GM12878 (cell line): ENCODE data around the gene DDX4. TPM values are rescaled to one million over a fixed set of nuclear protein-coding genes. Genes with fewer than 3 reads are reported as not detected.

ENCODE experiments used
- ATAC-seq: fragments of 200-7000 bp; cut with Tn5 transposase; 3 replicates; pipeline ENCODE4 v1.9.1; 2020; ENCODE audit warnings: mild to moderate bottlenecking, moderate library complexity
- BruUV-seq: library from RNA; stranded (reverse); fragments of 400-500 nt; replicated peaks from 2 replicates; lab custom pipeline; 2021; lab: Mats Ljungman, UMichigan
- CTCF ChIA-PET: fragments of 300-600 bp; sonication (Branson Sonifier 250); formaldehyde crosslinking; extraction: SDS; loops from one replicate; lab custom pipeline; 2021; ENCODE audit warnings: inconsistent platforms; lab: Yijun Ruan, JAX
- POLR2A ChIA-PET: fragments of 350-600 bp; formaldehyde crosslinking; extraction: SDS; loops from one replicate; lab custom pipeline; 2021; ENCODE audit warnings: inconsistent platforms; lab: Charles Lee
- RAD21 ChIA-PET: fragments of 300-600 bp; sonication (Branson Sonifier 250); formaldehyde crosslinking; loops from one replicate; lab custom pipeline; 2023; ENCODE audit warnings: antibody characterized with exemption; ENCODE audit not compliant: unreplicated experiment; lab: Charles Lee
- SMC1A ChIA-PET: fragments of 300-600 bp; sonication (Branson Sonifier 250); formaldehyde crosslinking; loops from one replicate; lab custom pipeline; 2023; ENCODE audit not compliant: unreplicated experiment, uncharacterized antibody; lab: Charles Lee
- DNase-seq: peaks from one replicate; pipeline ENCODE4 v3.0.0-alpha.2; 2011; ENCODE audit warnings: low read depth, low spot score
- FAIRE-seq: peaks from 3 replicates; lab custom pipeline; 2011; peaks lifted over from hg19 to GRCh38; lab: Jason Lieb, UNC
- H2AFZ ChIP-seq: 2 replicates; pipeline ENCODE4 v1.6.0; 2011; ENCODE audit warnings: low read depth, low read length, control low read depth; ENCODE audit not compliant: control insufficient read depth
- H3K27ac ChIP-seq: 2 replicates; pipeline ENCODE4 v1.5.1; 2011; ENCODE audit warnings: control low read depth; ENCODE audit not compliant: control insufficient read depth, insufficient read depth
- H3K27me3 ChIP-seq, 2 experiments: replicated peaks in 1 of 2; 2 replicates each; pipeline versions ENCODE4 v1.6.0 to v1.6.1; 2011; ENCODE audit warnings: low read length in 1 of 2; ENCODE audit not compliant: control insufficient read depth in 2 of 2, insufficient read depth in 2 of 2
- H3K36me3 ChIP-seq, 2 experiments: 2 replicates each; pipeline ENCODE4 v1.5.1; 2011; ENCODE audit warnings: low read length in 1 of 2; ENCODE audit not compliant: control insufficient read depth in 2 of 2, insufficient read depth in 2 of 2
- H3K4me1 ChIP-seq: 2 replicates; pipeline ENCODE4 v1.6.1; 2011; ENCODE audit warnings: mild to moderate bottlenecking, low read length, moderate library complexity, mixed read lengths; ENCODE audit not compliant: control insufficient read depth, insufficient read depth
- H3K4me2 ChIP-seq: 2 replicates; pipeline ENCODE4 v1.6.0; 2011; ENCODE audit warnings: control low read depth; ENCODE audit not compliant: control insufficient read depth, insufficient read depth
- H3K4me3 ChIP-seq: fragments of 200-600 bp; sonication (generic); 2 replicates; pipeline ENCODE4 v1.5.1; 2016
- H3K79me2 ChIP-seq: 2 replicates; pipeline ENCODE4 v1.6.0; 2011; ENCODE audit warnings: low read length; ENCODE audit not compliant: control insufficient read depth, insufficient read depth
- H3K9ac ChIP-seq: 2 replicates; pipeline ENCODE4 v1.8.0; 2011; ENCODE audit warnings: low read length, control low read depth, mixed read lengths; ENCODE audit not compliant: control insufficient read depth, insufficient read depth
- H3K9me3 ChIP-seq: replicated peaks from 3 replicates; pipeline ENCODE4 v1.5.1; 2011; ENCODE audit warnings: mild to moderate bottlenecking, low read length; ENCODE audit not compliant: control insufficient read depth, insufficient read depth
- H4K20me1 ChIP-seq: 2 replicates; pipeline ENCODE4 v1.6.0; 2011; ENCODE audit not compliant: control insufficient read depth, insufficient read depth
- CHD1 ChIP-seq: IDR thresholded peaks from 2 replicates; pipeline ENCODE4 v1.6.1; 2012; ENCODE audit warnings: low read depth, low read length, improper control_type of control experiment
- CHD2 ChIP-seq: IDR thresholded peaks from 2 replicates; pipeline ENCODE4 v1.6.1; 2011; ENCODE audit warnings: low read depth, low read length, improper control_type of control experiment, borderline replicate concordance
- DPF2 ChIP-seq: fragments of 450-650 bp; IDR thresholded peaks from 2 replicates; pipeline ENCODE4 v1.6.1; 2017; ENCODE audit warnings: mild to moderate bottlenecking
- FOXK2 ChIP-seq: fragments of 450-650 bp; IDR thresholded peaks from 2 replicates; pipeline ENCODE4 v1.6.1; 2017; ENCODE audit warnings: mild to moderate bottlenecking, moderate library complexity
- FOXM1 ChIP-seq: IDR thresholded peaks from 2 replicates; pipeline ENCODE4 v1.6.1; 2012; ENCODE audit warnings: low read depth, mild to moderate bottlenecking, inconsistent platforms, low read length, moderate library complexity
- IKZF1 ChIP-seq: fragments of 450-650 bp; conservative IDR thresholded peaks from 2 replicates; pipeline ENCODE4 v1.6.1; 2017; ENCODE audit warnings: antibody characterized with exemption, mild to moderate bottlenecking
- IKZF2 ChIP-seq, 2 experiments: fragments of 450-650 bp; IDR thresholded peaks; 2 replicates each; pipeline ENCODE4 v1.6.1; 2017; ENCODE audit warnings: mild to moderate bottlenecking in 2 of 2, moderate library complexity in 2 of 2
- MEF2B ChIP-seq: fragments of 450-650 bp; IDR thresholded peaks from 2 replicates; pipeline ENCODE4 v1.6.1; 2018; ENCODE audit warnings: mild to moderate bottlenecking, moderate library complexity; ENCODE audit not compliant: partially characterized antibody, poor library complexity, severe bottlenecking
- POU2F2 ChIP-seq: IDR thresholded peaks from 3 replicates; pipeline ENCODE4 v1.6.1; 2011; ENCODE audit warnings: low read depth, mild to moderate bottlenecking, low read length, borderline replicate concordance
- RB1 ChIP-seq: fragments of 450-650 bp; formaldehyde crosslinking; IDR thresholded peaks from 2 replicates; pipeline ENCODE4 v1.6.1; 2017; ENCODE audit warnings: mild to moderate bottlenecking, borderline replicate concordance
- SPI1 ChIP-seq: IDR thresholded peaks from 2 replicates; pipeline ENCODE4 v1.6.1; 2011; ENCODE audit warnings: low read depth, mild to moderate bottlenecking, low read length, moderate library complexity, borderline replicate concordance; ENCODE audit not compliant: insufficient read depth
- SRF ChIP-seq, 2 experiments: IDR thresholded peaks; 2 replicates each; pipeline ENCODE4 v1.6.1; 2011; ENCODE audit warnings: low read depth in 2 of 2, low read length in 2 of 2, mild to moderate bottlenecking in 1 of 2, moderate library complexity in 1 of 2
- ZBTB4 ChIP-seq: fragments of 450-650 bp; formaldehyde crosslinking; IDR thresholded peaks from 2 replicates; pipeline ENCODE4 v1.4.0; 2022; ENCODE audit warnings: mild to moderate bottlenecking, moderate library complexity
- WGBS: methylation state at CpG from one replicate; pipeline ENCODE4 v1.1.6; 2016; ENCODE audit warnings: low lambda C conversion rate; ENCODE audit not compliant: insufficient replicate concordance, insufficient coverage; ENCODE audit errors: missing lambda C conversion rate; 5-methylcytosine and 5-hydroxymethylcytosine counted together
- in situ Hi-C: fragments of 300-500 bp; cut with MboI; formaldehyde crosslinking; loops from 9 replicates; pipeline ENCODE4 v1.14.3; 2018; ENCODE audit warnings: mixed read lengths
- intact Hi-C: fragments of 100-400 bp; cut with micrococcal nuclease; formaldehyde crosslinking; loops from one replicate; pipeline ENCODE4 v1.14.2; 2022; ENCODE audit not compliant: unreplicated experiment
- polyA plus RNA-seq, 11 experiments: library from polyadenylated mRNA; depleted of rRNA in 4 of 11; unstranded in 6 of 11; stranded (reverse) in 5 of 11; fragments of >200 nt; fragmentation: Nextera tagmentation in 4 of 11; fragmentation: Illumina TruSeq in 1 of 11; extraction: Ambion mirVana in 4 of 11; extraction: Trizol in 1 of 11; gene quantifications; 1 replicate in 1 of 11; 2 replicates in 10 of 11; pipeline versions ENCODE4 v1.2.1 to v1.2.3, GENCODE V29; 2011 to 2016; ENCODE audit warnings: inconsistent platforms in 2 of 11, missing spikeins in 2 of 11, low read depth in 1 of 11
- total RNA-seq, 4 experiments: library from RNA; depleted of rRNA in 3 of 4; stranded (reverse); fragments of >200 nt in 3 of 4; fragmentation: Illumina TruSeq in 1 of 4; extraction: Trizol in 1 of 4; gene quantifications; 2 replicates each; pipeline versions ENCODE4 v1.2.1 to v1.2.3, GENCODE V29; 2013 to 2021

The DDX4 gene
- total and polyA plus RNA-seq, 10 of the 15 experiments (the other 5 are each of a cell fraction or from before 2014, with no cell fraction given): 0.05 to 0.36 (median 0.09) TPM; not detected in 4

GRCh38 chr5:55860709-55861108, 122.8 kb downstream of the DDX4 start:
- H3K79me2 ChIP-seq: no peaks in the 10 kb centered on the region
- no peaks in the 10 kb centered on the region; a peak in 1 of 4 replicates for H3K27me3 ChIP-seq
- H3K4me2 ChIP-seq: no peak overlapping the region
- ATAC-seq: no peak
- DNase-seq: no peak
- no peaks in the 10 kb centered on the region; the same call in 2 of the 3 replicates for H3K9me3 ChIP-seq
- BruUV-seq: no TSS peak
- no peak for FAIRE-seq
- RAD21 ChIA-PET: no interaction called here
- H2AFZ ChIP-seq: no peak overlapping the region
- no peak overlapping the region for H3K9ac ChIP-seq
- SMC1A ChIA-PET: interaction anchor here (1.0 to 1.3 kb wide), 2 partner anchors 8 to 16 kb away, joined by 3 to 5 read pairs; no protein-coding TSS in a partner anchor
- TF ChIP-seq CHD2 (no peak), SPI1 (no peak), RB1 (no peak), POU2F2 (no peak)
- WGBS: 51% methylated on average over 4 of the region's 4 CpGs
- POLR2A ChIA-PET: no interaction called here
- in situ Hi-C loops: no loop called here
- no peaks in the 10 kb centered on the region for H3K36me3 ChIP-seq
- no peaks in the 10 kb centered on the region for H3K4me1 ChIP-seq
- H4K20me1 ChIP-seq: no peaks in the 10 kb centered on the region
- H3K4me3 ChIP-seq: no peak overlapping the region
- intact Hi-C loops: no loop called here
- CTCF ChIA-PET: no interaction called here
- H3K27ac ChIP-seq: no peak overlapping the region

- in situ Hi-C loops (no loop called here), intact Hi-C loops (no loop called here)
- ChIA-PET SMC1A (interaction anchor here (2.4 kb wide), 2 partner anchors 9 to 26 kb away, joined by 5 to 7 read pairs; no protein-coding TSS in a partner anchor), CTCF (interaction anchor here (1.3 kb wide), 1 partner anchor 72 kb away, joined by 3 read pairs; no protein-coding TSS in a partner anchor), RAD21 (no interaction called here), POLR2A (interaction anchor here (0.6 kb wide), 1 partner anchor 338 kb away, joined by 6 read pairs; no protein-coding TSS in a partner anchor)
- Histone ChIP-seq H3K4me1 (no peaks in the 10 kb centered on the region), H3K36me3 (no peaks in the 10 kb centered on the region), H4K20me1 (no peaks in the 10 kb centered on the region), H3K27ac (no peak overlapping the region), H3K27me3 (no peaks in the 10 kb centered on the region; a peak in 1 of 4 replicates), H3K79me2 (no peaks in the 10 kb centered on the region), H3K9me3 (no peaks in the 10 kb centered on the region; the same call in 2 of the 3 replicates), H3K9ac (no peak overlapping the region), H2AFZ (no peak overlapping the region), H3K4me3 (no peak overlapping the region), H3K4me2 (no peak overlapping the region)
- 56% methylated on average over 9 of the region's 9 CpGs for WGBS
- no TSS peak for BruUV-seq
- FAIRE-seq: no peak
- no peak; the same call in 2 of the 3 replicates for ATAC-seq
- DNase-seq: no peak
- TF ChIP-seq MEF2B (no peak), IKZF1 (peak; percentile 23; the same call in 1 of the 2 replicates), FOXM1 (no peak), CHD1 (no peak), SRF (IDR thresholded peaks at IDR 0.05; ENCODE audit: low read depth in 2 of 2, low read length in 2 of 2) (no peak), FOXK2 (no peak), ZBTB4 (CRISPR knock-in tag) (no peak), IKZF2 (IDR thresholded peaks at IDR 0.05) (peak in 1 of 2 experiments; percentile 33; a peak in 1 of 4 replicates), SPI1 (0 out of 2 replicates have a peak, but pooled peaks have one; percentile 12), DPF2 (no peak)
Measured at GRCh38 chr5:55864606-55865541, 127.0 kb downstream of the DDX4 start.
